Occipital lobe (tissue), 2 donors: Measurements from ENCODE around the gene LGALS1. TPM values are rescaled to one million over a fixed set of nuclear protein-coding genes. Genes with fewer than 3 reads are reported as not detected.
"Not testable (repeated sequence)": the region's sequence is repeated elsewhere in the genome, so short reads cannot be mapped to it uniquely, and the experiment has no call there.

Source experiments
- DNase-seq: peaks from one replicate; lab custom pipeline; 2025; lab: John Stamatoyannopoulos, UW
- total RNA-seq: library from RNA; depleted of rRNA; stranded (reverse); fragments of >200 nt; gene quantifications from one replicate; pipeline ENCODE4 v1.2.3, GENCODE V29; 2014

LGALS1 gene
- total RNA-seq, 1 donor from 2014 or later: 119 TPM

DNA sequence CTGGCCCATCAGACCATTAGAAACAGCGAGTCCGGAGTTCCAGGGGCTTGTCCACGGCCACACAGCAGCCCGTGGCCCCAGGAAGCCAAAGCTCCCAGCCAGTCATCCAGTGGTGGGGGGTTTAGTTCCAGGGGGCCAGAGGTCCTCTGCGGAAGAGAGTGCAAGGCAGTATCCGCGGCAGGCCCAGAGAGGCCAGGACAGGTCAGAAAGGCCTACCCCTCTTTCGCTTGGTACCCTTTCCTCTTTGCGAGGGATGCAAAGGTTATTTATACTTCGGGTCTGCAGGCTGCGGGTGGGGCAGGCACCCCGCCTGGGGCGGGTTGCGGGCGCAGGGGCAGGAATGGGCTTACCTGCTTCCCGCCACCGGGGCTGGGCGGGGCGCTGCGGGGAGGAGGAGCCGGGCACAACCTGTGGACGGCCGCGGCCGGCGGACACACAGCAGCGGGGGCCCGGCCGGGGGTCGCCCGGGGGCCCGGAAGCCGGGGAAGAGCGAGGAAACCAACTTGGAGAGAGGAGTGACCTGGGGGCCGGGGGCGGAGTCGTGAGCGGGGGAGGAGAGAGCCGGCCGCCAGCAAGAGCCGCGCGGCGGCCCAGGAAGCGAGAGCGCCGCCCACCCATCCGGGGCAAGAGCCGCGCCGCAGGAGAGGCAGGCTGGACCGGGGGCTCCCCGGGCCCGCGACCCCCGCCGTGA, 36.2 kb upstream of the LGALS1 start, which contains the start of gene SH3BP1:
TSS of gene SH3BP1 (plus strand) at position 600 of the 691 bp plus-strand sequence. CDS start 119 bp downstream, outside the sequence.
- DNase-seq: no peak

DNA sequence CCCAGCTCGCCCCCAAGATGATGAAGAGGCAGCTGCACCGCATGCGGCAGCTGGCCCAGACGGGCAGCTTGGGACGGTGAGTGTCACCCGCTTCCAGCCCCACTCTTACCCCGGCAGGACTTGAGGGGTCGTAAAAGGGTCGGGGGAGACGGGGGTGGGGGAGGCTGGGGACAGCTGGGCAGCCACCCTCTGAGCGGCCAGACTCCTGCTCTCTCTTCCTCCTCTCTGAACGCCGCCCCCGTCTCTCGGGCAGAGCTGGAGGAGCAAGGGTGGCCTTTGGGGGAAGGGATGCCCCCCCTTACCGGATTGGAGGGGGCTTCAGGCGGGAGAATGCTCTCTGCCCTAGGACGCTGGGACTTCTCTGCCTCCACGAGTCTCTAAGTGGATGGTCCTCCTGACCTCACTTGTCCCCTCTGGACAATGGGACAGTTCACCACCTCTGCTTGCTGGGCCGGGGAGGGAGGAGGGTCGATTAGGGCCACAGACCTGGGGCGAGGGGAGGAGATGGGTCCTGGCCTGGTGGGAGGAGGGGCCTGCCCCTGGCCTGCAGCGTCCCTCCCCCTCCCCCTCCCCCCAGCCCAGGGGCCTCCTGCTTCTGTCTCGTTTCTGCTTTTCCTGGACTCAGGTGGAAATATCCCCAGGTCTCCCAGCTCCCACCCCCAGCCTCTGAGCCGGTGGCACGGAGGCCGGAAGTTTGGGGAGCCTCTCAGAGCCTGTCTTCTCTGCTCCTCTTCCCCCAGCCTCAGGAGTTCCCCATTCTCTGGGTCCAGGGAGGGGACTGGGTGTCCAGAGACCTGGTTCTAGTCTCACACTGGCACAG, 35.5 kb upstream of the LGALS1 start:
- no peak for DNase-seq

DNA sequence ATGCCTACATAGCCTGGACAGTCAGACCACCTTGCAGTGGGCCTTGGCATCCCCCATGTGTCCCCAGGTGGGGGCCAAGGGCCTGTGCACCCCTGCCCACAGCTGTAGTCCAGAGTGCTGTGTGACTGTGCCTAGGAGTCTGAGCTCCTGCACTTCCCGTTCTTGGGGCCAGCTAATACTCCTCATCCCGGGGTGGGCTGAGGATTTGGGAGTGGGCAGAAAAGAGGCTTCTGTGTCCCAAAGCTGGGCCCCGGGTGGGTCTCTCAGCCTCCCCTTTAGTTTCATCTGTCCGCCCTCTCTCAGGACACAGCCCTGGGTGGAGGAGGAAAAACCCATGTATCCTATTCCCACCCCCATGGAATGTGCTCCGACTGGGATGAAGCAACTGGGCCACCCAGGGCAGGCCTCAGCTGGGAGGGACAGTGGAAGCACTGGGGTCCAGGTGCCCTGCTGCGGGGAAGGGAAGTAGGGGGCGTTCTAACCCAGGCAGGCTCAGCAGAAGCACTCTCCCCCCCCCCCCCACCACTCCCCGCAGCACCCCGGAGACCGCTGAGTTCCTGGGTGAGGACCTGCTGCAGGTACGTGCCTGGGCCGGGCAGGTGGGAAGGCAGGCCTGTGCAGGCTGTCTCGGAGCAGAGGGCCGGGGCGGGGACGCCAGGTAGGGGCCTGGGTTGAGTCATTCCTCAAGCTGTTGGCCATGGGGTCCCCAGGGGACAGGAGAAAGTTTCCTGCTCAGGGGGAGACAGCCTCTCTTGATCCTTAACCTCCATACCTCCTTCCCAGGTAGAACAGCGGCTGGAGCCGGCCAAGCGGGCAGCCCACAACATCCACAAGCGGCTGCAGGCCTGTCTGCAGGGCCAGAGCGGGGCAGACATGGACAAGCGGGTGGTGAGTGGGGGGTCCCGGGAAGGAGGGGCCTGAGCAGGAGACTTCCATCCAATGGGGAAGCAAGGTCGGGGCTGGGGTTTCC, 34.6 kb upstream of the LGALS1 start:
- no peak for DNase-seq

DNA sequence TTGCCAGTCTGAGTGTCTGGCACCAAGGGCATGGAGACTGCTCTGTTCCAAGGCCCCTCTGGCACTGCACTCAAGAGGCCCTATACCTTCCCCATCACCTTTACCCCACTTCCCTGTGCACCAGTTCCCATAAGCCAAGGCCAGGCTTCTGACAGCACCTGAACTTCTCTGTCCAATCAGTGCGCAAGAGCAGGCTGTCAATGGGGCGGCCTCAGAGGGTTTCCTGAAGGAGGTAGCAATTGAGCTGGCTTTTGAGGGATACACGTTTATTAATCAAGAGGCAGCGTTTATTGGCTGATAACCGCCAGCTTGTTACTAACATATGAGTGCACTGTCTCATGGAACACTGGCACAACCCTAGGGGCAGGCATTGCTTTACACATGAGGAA, 33.9 kb upstream of the LGALS1 start:
- DNase-seq: no peak

DNA sequence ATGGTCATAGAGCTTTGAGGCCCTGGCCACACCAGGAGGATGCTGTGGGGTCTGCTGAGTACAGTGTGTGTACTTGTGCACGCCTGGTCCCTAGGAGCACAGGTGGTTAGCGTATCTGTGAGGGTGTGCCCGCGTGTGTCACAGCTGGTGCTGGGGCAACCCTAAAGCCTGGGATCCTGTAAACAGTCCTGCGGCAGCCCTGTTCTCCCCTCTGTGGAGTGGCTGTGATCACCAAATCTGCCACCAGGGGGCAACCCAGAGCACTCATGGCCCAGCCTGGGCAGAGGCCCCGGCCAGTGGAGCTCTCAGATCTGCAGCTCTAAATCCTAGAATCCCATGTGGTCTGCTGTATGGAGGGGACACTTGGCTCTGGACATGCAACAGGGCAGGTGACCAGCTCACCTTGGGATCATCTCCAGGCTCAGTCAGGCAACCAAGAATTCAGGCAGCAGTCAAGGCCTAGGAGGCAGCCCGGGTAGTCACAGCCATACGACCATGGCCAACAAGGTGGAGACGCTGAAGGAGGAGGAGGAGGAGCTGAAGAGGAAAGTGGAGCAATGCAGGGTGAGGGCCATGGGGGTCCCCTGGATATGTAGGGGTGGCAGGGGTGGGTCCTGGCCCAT, 32.1 kb upstream of the LGALS1 start:
- DNase-seq: peak; percentile 57

DNA sequence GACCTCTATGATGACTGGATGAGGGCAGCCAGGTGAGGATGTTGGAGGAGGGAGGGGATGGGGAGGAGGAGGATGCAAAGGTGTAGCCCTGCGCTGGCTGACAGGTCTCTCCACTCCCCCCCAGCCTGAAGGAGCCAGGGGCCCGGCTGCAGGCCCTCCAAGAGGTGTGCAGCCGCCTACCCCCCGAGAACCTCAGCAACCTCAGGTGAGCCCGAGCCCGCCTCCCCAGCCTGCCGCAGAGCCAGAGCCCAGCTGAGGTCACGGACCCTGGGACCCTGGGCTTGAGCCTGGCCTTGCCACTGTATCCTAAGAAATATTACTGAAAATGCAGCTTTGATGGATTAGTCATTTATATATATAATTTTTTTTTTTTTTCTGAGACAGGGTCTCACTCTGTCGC, 28.1 kb upstream of the LGALS1 start:
- no peak for DNase-seq

DNA sequence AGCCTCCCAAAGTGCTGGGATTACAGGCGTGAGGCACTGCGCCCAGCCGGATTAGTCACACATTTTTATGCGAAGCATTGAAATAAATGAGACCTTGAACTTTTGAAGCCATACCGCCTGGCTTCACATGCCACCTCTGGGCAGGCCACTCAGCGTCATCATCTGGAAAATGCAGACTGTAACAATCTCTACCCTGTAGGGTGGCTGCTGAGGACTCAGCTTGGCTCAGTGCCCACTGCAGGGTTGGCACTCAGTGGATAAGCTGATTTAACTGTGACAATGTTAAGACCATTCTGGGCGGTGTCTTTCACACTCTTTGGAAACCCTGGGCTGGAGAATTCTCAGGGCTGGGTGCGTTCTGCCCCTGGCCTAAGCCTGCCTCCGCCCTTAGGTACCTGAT, 27.5 kb upstream of the LGALS1 start:
- DNase-seq: no peak

DNA sequence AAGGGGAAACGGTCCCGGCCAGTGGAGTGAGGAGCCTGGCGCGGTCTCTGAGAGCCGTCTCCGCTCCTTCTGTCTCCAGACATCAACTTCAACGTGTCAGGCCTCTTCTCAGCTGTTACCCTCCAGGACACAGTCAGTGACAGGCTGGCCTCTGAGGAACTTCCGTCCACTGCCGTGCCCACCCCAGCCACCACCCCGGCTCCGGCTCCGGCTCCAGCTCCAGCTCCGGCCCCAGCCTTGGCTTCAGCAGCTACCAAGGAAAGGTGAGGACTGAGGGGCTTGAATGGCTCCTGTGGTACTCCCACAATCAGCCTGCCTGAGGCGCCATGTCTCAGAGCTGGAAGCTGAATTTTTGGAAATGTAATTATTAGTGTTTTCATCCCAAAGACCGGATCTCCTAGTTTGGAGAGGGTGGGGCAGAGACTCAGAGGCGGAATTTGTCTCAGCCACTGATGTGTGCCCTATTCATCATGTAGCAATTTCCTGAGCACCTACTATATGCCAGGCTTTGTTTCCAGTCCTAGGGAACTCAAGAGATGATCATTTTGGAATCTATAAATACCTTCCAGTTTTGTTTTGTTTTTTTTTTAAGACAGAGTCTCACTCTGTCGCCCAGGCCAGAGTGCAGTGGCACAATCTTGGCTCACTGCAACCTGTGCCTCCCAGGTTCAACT, 24.8 kb upstream of the LGALS1 start:
- DNase-seq: no peak

DNA sequence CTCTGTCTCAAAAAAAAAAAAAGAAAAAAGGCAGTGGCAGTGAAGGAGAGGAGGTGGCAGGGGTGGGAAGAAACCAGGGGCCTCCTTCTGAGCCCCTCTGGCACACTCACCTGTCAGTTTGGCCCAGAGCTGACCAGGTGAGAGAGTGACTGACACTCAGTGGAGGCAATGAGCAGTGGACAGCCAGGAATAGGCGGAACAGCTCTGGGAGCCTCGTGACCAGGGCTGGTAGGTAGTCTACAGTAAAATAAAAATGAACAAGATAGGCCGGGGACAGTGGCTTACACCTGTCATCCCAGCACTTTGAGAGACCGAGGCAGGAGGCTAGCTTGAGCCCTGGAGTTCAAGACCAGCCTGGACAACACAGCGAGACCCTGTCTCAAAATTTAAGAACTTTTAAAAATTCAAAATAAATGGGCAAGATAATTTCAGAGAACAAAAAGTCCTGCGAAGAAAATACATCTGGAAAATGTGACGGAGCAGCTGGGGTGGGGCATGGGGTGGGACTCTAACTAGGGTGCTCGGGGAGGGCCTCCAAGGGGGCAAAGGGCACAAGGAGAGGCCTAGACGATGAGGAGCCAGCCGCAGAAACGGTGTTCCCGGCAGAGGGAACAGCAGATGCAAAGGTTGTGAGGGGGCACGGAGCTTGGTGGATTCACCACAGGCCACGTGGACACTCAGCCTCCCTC, 20.7 kb upstream of the LGALS1 start:
- DNase-seq: no peak

DNA sequence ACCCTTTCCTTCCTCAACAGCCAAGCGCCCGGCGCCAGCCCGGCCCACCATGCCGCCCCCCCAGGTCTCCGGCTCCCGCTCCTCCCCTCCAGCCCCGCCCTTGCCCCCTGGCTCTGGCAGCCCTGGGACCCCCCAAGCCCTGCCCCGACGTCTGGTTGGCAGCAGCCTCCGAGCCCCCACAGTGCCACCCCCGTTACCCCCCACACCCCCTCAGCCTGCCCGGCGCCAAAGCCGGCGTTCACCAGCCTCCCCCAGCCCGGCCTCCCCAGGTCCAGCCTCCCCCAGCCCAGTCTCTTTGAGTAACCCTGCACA, 20.2 kb upstream of the LGALS1 start:
- DNase-seq: no peak

DNA sequence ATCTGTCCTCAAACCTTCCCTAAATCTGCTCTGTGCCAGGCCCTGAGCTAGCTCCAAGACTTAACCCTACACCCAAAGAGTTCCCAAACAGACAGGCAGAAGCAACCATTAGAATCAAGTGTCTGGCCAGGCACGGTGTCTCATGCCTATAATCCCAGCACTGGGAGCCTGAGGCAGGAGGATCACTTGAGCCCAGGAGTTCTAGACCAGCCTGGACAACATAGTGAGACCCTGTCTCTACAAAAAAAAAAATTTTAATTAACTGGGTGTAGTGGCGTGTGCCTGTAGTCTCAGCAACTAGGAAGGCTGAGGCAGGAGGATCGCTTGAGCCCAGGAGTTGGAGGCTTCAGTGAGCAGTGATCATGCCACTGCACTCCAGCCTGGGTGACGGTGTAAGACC, 18.9 kb upstream of the LGALS1 start:
- not testable (repeated sequence) for DNase-seq

DNA sequence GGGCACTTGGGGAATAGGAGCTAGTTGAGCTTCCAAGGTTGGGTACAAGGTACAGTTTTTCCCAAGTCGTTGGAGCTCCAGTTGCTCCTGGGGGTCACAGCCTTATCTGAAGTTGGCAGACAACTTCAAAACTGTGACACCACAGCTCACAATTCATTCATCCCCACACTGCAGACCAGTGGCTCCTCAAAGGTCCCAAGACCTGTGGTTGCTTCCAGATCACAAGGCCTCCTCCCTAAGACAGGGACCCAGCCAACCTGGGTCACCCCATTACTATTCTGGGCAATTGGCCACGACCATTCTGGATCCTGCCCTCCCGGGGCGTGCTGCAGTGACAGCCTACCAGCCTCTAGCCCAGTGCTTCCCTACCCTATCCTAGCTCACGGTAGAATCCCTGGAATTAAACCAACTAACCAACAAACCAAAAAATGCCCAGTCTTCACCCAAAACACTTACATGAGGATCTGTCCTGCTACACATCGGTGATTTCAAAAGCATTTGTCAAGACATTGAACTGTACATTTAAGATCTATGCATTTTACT, 17.8 kb upstream of the LGALS1 start:
- DNase-seq: no peak

DNA sequence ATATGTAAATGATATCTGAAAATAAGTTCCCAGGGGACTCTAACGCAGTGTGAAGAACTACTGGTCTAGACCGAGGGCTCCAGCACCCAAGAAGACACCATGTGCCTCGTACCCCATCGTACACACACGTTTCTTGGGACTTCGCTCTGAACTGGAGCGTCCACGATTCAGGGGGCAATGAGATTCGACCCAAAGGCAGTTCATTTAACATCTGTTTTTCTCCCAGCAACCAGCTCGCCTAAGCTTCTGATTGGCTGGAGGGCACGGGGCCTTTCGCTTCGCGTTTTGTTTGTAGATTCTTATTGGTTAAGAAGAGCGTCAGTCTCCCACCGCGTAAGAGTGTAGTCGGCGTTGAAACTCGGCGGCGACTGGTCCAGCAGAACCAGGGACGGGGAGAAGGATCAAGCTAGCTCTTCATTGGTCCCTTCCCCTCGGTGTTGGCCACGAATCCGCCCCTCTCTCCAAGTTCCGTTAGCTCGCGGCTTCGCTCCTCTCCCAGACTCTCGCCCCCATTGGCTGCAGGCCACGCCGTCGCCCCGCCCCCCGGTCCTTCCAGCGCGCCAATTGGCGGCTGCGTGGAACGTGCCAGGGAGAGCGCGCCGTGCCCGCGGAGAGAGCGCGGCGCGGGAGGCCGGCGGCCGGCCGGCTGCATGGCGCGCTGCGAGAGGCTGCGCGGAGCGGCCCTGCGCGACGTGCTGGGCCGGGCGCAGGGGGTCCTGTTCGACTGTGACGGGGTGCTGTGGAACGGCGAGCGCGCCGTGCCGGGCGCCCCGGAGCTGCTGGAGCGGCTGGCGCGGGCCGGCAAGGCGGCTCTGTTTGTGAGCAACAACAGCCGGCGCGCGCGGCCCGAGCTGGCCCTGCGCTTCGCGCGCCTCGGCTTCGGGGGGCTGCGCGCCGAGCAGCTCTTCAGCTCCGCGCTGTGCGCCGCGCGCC, 17.0 kb upstream of the LGALS1 start, which contains the start of gene PDXP:
TSS of gene PDXP (plus strand) at position 591 of the 933 bp plus-strand sequence. CDS start at position 651, 60 bp downstream.
- peak; percentile 99 for DNase-seq

DNA sequence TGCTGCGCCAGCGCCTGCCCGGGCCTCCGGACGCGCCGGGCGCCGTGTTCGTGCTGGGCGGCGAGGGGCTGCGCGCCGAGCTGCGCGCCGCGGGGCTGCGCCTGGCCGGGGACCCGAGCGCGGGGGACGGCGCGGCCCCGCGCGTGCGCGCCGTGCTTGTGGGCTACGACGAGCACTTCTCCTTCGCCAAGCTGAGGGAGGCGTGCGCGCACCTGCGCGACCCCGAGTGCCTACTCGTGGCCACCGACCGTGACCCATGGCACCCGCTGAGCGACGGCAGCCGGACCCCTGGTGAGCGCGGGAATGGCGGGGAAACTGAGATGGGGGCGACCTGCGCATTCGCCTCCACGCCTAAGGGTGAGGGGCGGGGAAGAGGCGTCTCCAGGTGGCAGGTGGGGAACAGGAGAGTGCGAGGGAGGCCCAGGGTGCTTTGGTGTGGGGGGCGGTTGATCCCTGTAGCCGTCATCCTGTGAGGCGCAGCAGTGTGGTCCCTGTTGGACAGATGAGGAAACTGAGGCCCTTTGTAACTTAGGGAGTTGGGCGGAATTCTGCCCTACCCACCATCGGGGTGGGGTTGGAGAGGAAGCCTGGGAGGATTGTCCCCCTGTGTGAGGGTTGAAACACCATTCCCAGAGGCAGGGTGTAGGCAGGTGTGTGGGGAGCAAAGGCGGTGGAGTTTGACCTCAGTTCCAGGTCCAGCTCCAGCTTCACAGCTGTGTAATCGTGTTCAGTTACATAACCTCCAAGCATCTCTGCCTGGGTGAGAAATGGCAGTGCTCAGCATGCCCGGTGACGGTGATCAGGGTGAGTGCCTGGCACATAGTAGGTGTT, 16.2 kb upstream of the LGALS1 start:
- no peak for DNase-seq

DNA sequence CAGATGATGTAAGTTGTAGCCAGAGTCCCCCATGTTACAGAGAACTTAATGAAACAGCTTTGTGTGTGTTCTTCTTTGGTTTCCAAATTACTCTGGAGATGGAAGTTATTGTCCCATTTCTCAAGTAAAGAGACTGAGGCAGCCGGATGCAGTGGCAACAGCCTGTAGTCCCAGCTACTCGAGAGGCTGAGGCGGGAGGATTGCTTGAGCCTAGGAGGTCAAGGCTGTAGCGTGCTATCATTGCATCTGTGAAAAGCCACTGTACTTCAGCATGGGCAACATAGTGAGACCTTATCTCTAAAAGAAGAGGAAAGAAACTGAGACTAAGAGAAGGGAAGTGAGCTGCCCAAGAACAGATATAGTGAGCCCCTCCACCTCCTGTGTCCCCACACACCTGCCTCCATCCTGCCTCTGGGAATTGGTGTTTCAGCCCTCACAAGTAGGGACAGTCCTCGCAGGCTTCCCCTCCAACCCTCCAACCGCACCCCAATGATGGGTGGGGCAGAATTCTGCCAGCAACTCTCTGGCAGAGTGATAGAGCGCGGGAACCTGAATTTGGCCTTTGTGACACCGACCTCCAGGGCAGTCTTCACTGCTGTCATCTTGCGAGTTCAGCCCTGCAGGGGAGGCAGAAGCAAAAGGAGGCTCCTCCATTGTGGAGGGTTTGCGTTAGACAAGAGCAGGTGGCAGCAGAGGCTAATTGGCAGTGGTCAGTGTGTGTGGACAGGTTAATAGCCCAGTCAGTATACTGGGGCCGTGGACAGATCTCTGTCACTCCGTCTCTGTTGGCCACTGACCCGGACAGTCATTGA, 15.3 kb upstream of the LGALS1 start:
- DNase-seq: no peak

DNA sequence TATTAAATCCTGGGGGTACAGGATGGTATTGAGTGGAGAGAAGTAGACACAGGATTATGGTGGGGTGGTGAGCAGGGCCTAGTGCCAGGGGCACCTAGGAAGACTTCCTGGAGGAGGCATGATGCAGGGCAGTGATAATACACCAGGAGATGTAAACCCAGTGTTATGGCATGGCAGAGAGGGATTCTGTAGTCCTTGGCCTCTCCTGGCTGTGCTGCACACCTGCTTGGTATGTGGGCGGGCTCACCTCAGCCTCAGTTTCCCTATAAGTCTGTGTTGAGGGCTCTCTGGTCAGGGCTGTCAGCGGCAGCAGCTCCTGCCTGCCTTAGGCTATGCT, 14.8 kb upstream of the LGALS1 start:
- no peak for DNase-seq
